Activated CD4-positive, alpha-beta T cell treated with anti-CD3 and anti-CD28 coated beads, Interleukin-10, Interleukin-2, amounts not matched to agents 100 ng/mL and 50 ng/mL, durations not matched to agents 16 hours and 8 hours (primary cell): Measurements from ENCODE around the gene OFD1.

ENCODE experiments used
- DNase-seq: peaks from one replicate; pipeline ENCODE4 v3.0.0-alpha.2; 2020

OFD1 gene

GRCh38 chrX:13797512-13797911, 63.0 kb downstream of the OFD1 start:
- DNase-seq: no peak

GRCh38 chrX:13798184-13798583, 63.6 kb downstream of the OFD1 start:
- no peak for DNase-seq

- DNase-seq: no peak
Measured at GRCh38 chrX:13803116-13803515, 68.6 kb downstream of the OFD1 start.

- no peak for DNase-seq
Measured at GRCh38 chrX:13805241-13805640, 70.7 kb downstream of the OFD1 start.

- no peak for DNase-seq
Measured at GRCh38 chrX:13808293-13808692, 73.7 kb downstream of the OFD1 start.

GRCh38 chrX:13808865-13809264, 74.3 kb downstream of the OFD1 start:
- no peak for DNase-seq

- no peak for DNase-seq
Measured at GRCh38 chrX:13815664-13816063, 81.1 kb downstream of the OFD1 start.

- DNase-seq: no peak
Measured at GRCh38 chrX:13816176-13816575, 81.6 kb downstream of the OFD1 start.

GRCh38 chrX:13816643-13817627, 82.4 kb downstream of the OFD1 start, which contains the start of gene GPM6B:
Gene GPM6B (minus strand): TSS chrX:13817093. CDS start chrX:13816904, 189 bp downstream.
- no peak for DNase-seq
